Fibroblast of lung (primary cell): Measurements from ENCODE around the gene DPP10.

Experiments
- CTCF ChIP-seq, 2 donors: IDR thresholded peaks in 1 of 2; conservative IDR thresholded peaks in 1 of 2; 1 replicate in 1 of 2; 2 replicates in 1 of 2; pipeline ENCODE4 v1.5.1; 2011 to 2012; ENCODE audit warnings: low read length in 2 of 2, control low read depth in 1 of 2, inconsistent platforms in 1 of 2, low read depth in 1 of 2, mild to moderate bottlenecking in 1 of 2
- EZH2 ChIP-seq: IDR thresholded peaks from 2 replicates; pipeline ENCODE4 v1.5.1; 2012; ENCODE audit warnings: low read length, control low read depth, mild to moderate bottlenecking; ENCODE audit errors: missing control alignments

GRCh38 chr2:114789989-114790388 is 347.5 kb downstream of the DPP10 start:
- TF ChIP-seq CTCF (conservative IDR thresholded peaks at IDR 0.05 in 1 of 2, IDR thresholded peaks at IDR 0.05 in 1 of 2; ENCODE audit: low read depth in 1 of 2, low read length in 2 of 2): no peak
- no peak for TF ChIP-seq EZH2
